Neuron (in vitro differentiated cells): ENCODE results near the gene ME2.
"Not testable (repeated sequence)": the region's sequence is repeated elsewhere in the genome, so short reads cannot be mapped to it uniquely, and the experiment has no call there.

Experiments used
- H2AFZ ChIP-seq: one replicate; pipeline ENCODE4 v1.6.1; 2013; ENCODE audit warnings: low read depth, mild to moderate bottlenecking, inconsistent platforms, low read length, moderate library complexity
- H3K27me3 ChIP-seq: one replicate; pipeline ENCODE4 v1.6.1; 2013; ENCODE audit warnings: low read length; ENCODE audit not compliant: insufficient read depth
- H3K36me3 ChIP-seq: one replicate; pipeline ENCODE4 v1.6.1; 2013; ENCODE audit warnings: low read length; ENCODE audit not compliant: insufficient read depth
- H3K4me1 ChIP-seq: one replicate; pipeline ENCODE4 v1.6.1; 2013; ENCODE audit warnings: low read length; ENCODE audit not compliant: insufficient read depth
- H3K4me3 ChIP-seq: 2 replicates; pipeline ENCODE4 v1.5.1; 2013; ENCODE audit warnings: mild to moderate bottlenecking, low read length, moderate library complexity
- H3K9me3 ChIP-seq: one replicate; pipeline ENCODE4 v1.6.1; 2013; ENCODE audit warnings: low read length

Gene ME2

GRCh38 chr18:50944245-50944932, 65.5 kb downstream of the ME2 start:
- Histone ChIP-seq H3K9me3 (peaks cover 3% of the 10 kb centered on the region), H3K4me3 (no peak overlapping the region), H3K36me3 (peaks cover 33% of the 10 kb centered on the region), H2AFZ (no peak overlapping the region), H3K4me1 (no peaks in the 10 kb centered on the region), H3K27me3 (no peaks in the 10 kb centered on the region)

GRCh38 chr18:50945918-50946317, 67.0 kb downstream of the ME2 start:
- not testable (repeated sequence) for H3K27me3 ChIP-seq, H3K4me1 ChIP-seq, H3K4me3 ChIP-seq, H2AFZ ChIP-seq, H3K9me3 ChIP-seq
- H3K36me3 ChIP-seq = peaks cover 20% of the 10 kb centered on the region

- Histone ChIP-seq H3K9me3 (no peaks in the 10 kb centered on the region), H3K27me3 (no peaks in the 10 kb centered on the region), H3K4me1 (no peaks in the 10 kb centered on the region), H2AFZ (no peak overlapping the region), H3K36me3 (peaks cover 17% of the 10 kb centered on the region), H3K4me3 (no peak overlapping the region)
These were observed 69.0 kb downstream of the ME2 start for GRCh38 chr18:50947899-50948298.

GRCh38 chr18:50949185-50949584, 70.3 kb downstream of the ME2 start:
- Histone ChIP-seq H3K36me3 (peaks cover 14% of the 10 kb centered on the region), H3K4me3 (no peak overlapping the region), H2AFZ (no peak overlapping the region), H3K9me3 (no peaks in the 10 kb centered on the region), H3K4me1 (no peaks in the 10 kb centered on the region), H3K27me3 (no peaks in the 10 kb centered on the region)

GRCh38 chr18:50950626-50951025, 71.7 kb downstream of the ME2 start:
- H3K27me3 ChIP-seq = no peaks in the 10 kb centered on the region
- no peaks in the 10 kb centered on the region for H3K4me1 ChIP-seq
- H3K4me3 ChIP-seq = no peak overlapping the region
- no peaks in the 10 kb centered on the region for H3K9me3 ChIP-seq
- peaks cover 8% of the 10 kb centered on the region for H3K36me3 ChIP-seq
- H2AFZ ChIP-seq = no peak overlapping the region

- no peak overlapping the region for H2AFZ ChIP-seq
- H3K27me3 ChIP-seq = no peaks in the 10 kb centered on the region
- H3K4me3 ChIP-seq = no peak overlapping the region
- H3K36me3 ChIP-seq = no peaks in the 10 kb centered on the region
- H3K4me1 ChIP-seq = no peaks in the 10 kb centered on the region
- no peaks in the 10 kb centered on the region for H3K9me3 ChIP-seq
These were observed 74.9 kb downstream of the ME2 start for GRCh38 chr18:50953822-50954221.

GRCh38 chr18:50955253-50955652, 76.3 kb downstream of the ME2 start:
- Histone ChIP-seq H3K4me1 (no peaks in the 10 kb centered on the region), H2AFZ (no peak overlapping the region), H3K36me3 (no peaks in the 10 kb centered on the region), H3K9me3 (no peaks in the 10 kb centered on the region), H3K27me3 (no peaks in the 10 kb centered on the region), H3K4me3 (no peak overlapping the region)

GRCh38 chr18:50956116-50956515, 77.2 kb downstream of the ME2 start:
- Histone ChIP-seq H3K4me1 (no peaks in the 10 kb centered on the region), H3K36me3 (no peaks in the 10 kb centered on the region), H2AFZ (no peak overlapping the region), H3K9me3 (peaks cover 2% of the 10 kb centered on the region), H3K27me3 (no peaks in the 10 kb centered on the region), H3K4me3 (no peak overlapping the region)

GRCh38 chr18:50961974-50962373, 83.1 kb downstream of the ME2 start:
- no peaks in the 10 kb centered on the region for H3K4me1 ChIP-seq
- peaks cover 13% of the 10 kb centered on the region for H3K9me3 ChIP-seq

GRCh38 chr18:50967714-50968661, 89.1 kb downstream of the ME2 start, which contains the start of gene ELAC1:
Gene ELAC1 (plus strand): TSS chr18:50968040. CDS start chr18:50974405, 6,365 bp downstream.
- H3K4me3 ChIP-seq = peak within 1 kb of the TSS; percentile 81
- H3K9me3 ChIP-seq = peaks cover 7% of the 10 kb centered on the region
- no peaks in the 10 kb centered on the region for H3K36me3 ChIP-seq
- no peaks in the 10 kb centered on the region for H3K27me3 ChIP-seq
- H3K4me1 ChIP-seq = peaks cover 15% of the 10 kb centered on the region
- H2AFZ ChIP-seq = peak within 1 kb of the TSS; percentile 90

More at GRCh38 chr18:50961974-50962373, 83.1 kb downstream of the ME2 start:
- Histone ChIP-seq H3K27me3 (no peaks in the 10 kb centered on the region), H3K4me3 (no peak overlapping the region), H3K36me3 (no peaks in the 10 kb centered on the region), H2AFZ (no peak overlapping the region)

- Histone ChIP-seq H3K4me1 (peaks cover 15% of the 10 kb centered on the region), H3K27me3 (no peaks in the 10 kb centered on the region), H3K4me3 (peak overlapping the region; percentile 81), H3K9me3 (peaks cover 5% of the 10 kb centered on the region), H3K36me3 (peaks cover 8% of the 10 kb centered on the region), H2AFZ (no peak overlapping the region)
These were observed 90.5 kb downstream of the ME2 start for GRCh38 chr18:50969448-50969847.

- Histone ChIP-seq H3K36me3 (peaks cover 14% of the 10 kb centered on the region), H3K4me3 (no peak overlapping the region), H3K4me1 (peaks cover 15% of the 10 kb centered on the region), H3K27me3 (no peaks in the 10 kb centered on the region), H3K9me3 (peaks cover 7% of the 10 kb centered on the region), H2AFZ (no peak overlapping the region)
These were observed 91.1 kb downstream of the ME2 start for GRCh38 chr18:50970006-50970405.

- not testable (repeated sequence) for H3K4me3 ChIP-seq, H2AFZ ChIP-seq, H3K27me3 ChIP-seq
- Histone ChIP-seq H3K9me3 (peaks cover 25% of the 10 kb centered on the region), H3K4me1 (peaks cover 13% of the 10 kb centered on the region), H3K36me3 (peaks cover 37% of the 10 kb centered on the region)
These were observed 93.5 kb downstream of the ME2 start for GRCh38 chr18:50972404-50972803.
